ENCODE measurements around the gene SPACA9.

SPACA9 gene

GRCh38 chr9:132854832-132855231, 23.9 kb upstream of the SPACA9 start:
- Histone ChIP-seq H3K27ac (no peak overlapping the region), H3K4me3 (no peak overlapping the region)
- DNase-seq (ENCODE audit: low spot score) = no peak
- no peak for TF ChIP-seq CTCF (IDR thresholded peaks at IDR 0.05)

- DNase-seq (ENCODE audit: low spot score) = no peak
- no peak for TF ChIP-seq CTCF (IDR thresholded peaks at IDR 0.05)
- Histone ChIP-seq H3K27ac (no peak overlapping the region), H3K4me3 (no peak overlapping the region)
These were observed 22.8 kb upstream of the SPACA9 start for GRCh38 chr9:132855904-132856303.

- no peak for TF ChIP-seq CTCF (IDR thresholded peaks at IDR 0.05)
- no peak overlapping the region for H3K4me3 ChIP-seq
- H3K27ac ChIP-seq = peak overlapping the region in 1 of 2 donors; percentile 71
- DNase-seq (ENCODE audit: low spot score) = no peak
These were observed 21.7 kb upstream of the SPACA9 start for GRCh38 chr9:132857031-132857430.

- no peak overlapping the region for H3K4me3 ChIP-seq
- peak overlapping the region in 1 of 2 donors; percentile 71 for H3K27ac ChIP-seq
- no peak for TF ChIP-seq CTCF (IDR thresholded peaks at IDR 0.05)
- no peak for DNase-seq (ENCODE audit: low spot score)
These were observed 20.9 kb upstream of the SPACA9 start for GRCh38 chr9:132857616-132858342.

GRCh38 chr9:132858751-132859150, 19.9 kb upstream of the SPACA9 start:
- no peak for DNase-seq (ENCODE audit: low spot score)
- TF ChIP-seq CTCF (IDR thresholded peaks at IDR 0.05) = no peak
- Histone ChIP-seq H3K27ac (no peak overlapping the region), H3K4me3 (no peak overlapping the region)

- H3K4me3 ChIP-seq = no peak overlapping the region
- no peak for TF ChIP-seq CTCF (IDR thresholded peaks at IDR 0.05)
- no peak for DNase-seq (ENCODE audit: low spot score)
- no peak overlapping the region for H3K27ac ChIP-seq
These were observed 17.0 kb upstream of the SPACA9 start for GRCh38 chr9:132861666-132862065.

- Histone ChIP-seq H3K4me3 (no peak overlapping the region), H3K27ac (no peak overlapping the region)
- no peak for DNase-seq (ENCODE audit: low spot score)
- no peak for TF ChIP-seq CTCF (IDR thresholded peaks at IDR 0.05)
These were observed 16.2 kb upstream of the SPACA9 start for GRCh38 chr9:132862533-132862932.

All from coronary artery (tissue), 2 donors.